HG03575 (cell line): ENCODE measurements around the gene OAS2.
"Not testable (repeated sequence)": the region's sequence is repeated elsewhere in the genome, so short reads cannot be mapped to it uniquely, and the experiment has no call there.

Experiments used
- ATAC-seq: cut with Tn5 transposase; IDR thresholded peaks from one replicate; pipeline ENCODE4 v1.9.1; 2021; ENCODE audit not compliant: unreplicated experiment, insufficient number of reproducible peaks, low FRiP score; ENCODE audit errors: extremely low read depth

Gene OAS2

DNA sequence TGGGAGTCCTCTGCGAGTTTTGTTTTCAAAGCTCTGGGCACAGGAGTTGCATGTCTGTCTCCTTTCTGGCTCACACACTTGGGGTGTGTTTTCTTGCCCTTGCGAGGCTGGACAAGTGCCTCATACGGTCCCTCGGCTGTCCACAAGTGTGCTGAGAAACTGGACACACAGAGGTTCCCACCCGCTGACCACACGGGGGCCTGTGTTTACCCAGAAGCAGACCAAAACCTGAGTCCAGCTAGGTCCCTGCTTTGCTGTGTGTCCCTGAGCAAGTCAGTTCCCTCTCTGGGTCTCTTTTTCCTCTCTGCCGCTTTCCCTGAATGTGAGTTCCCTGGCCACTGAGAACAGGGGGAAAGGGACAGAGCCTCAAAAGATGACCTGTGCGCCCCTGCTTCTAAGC is 678 bp upstream of the OAS2 start:
- ATAC-seq, result no peak

DNA sequence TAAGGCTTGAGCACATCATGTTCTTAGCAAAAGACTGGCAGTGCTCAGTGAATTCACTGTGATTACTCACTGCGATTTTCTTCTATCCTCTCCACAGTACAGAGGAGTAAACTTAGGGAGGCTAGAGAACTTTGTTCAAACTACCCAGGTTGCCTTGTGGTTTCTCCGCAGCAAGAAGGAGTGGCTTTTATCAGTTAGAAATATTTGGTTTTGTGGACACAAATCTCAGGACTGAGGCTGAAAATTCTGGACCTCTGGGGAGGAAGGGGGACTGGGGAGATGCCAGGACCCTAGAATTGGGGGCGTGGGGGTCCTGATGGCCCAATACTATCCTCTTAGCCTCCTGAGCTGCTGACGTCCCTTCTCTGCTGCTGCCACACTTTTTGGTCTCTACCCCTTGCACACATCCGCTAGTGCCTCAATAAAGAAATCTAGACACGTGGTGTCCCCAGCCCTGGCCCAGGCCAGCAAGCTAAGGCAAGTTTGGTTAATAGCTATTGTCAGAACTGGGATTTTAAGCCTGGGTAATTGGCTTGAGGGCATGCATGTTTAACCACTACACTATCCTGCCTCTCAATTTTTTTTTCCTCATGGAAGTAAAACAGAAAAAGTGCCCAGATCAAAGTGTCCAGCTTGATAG is 842 bp downstream of the OAS2 start:
- ATAC-seq, result no peak

DNA sequence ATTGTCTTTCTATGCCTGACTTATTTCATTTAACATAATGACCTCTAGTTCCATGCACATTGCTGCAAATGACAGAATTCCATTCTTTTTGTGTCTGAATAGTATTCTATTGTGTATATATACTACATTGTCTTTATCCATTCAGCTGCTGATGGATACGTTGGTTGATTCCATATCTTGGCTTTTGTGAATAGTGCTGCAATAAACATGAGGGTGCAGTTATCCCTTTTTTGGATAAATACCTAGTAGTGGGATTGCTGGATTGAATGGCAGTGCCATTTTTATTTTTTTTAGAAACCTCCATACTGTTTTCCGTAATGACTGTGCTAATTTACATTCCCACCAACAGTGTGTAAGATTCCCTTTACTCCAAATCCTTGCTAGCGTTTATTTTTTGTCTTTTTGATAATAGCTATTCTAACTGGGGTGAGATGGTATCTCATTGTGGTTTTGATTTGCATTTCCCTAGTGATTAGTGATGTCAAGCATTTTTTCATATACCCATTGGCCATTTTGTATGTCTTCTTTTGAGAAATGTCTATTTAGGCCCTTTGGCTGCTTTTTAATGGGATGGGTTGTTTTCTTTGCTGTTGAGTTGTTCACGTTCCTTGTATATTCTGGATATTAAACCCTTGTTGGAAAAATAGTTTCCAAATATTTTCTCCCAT is 2.3 kb downstream of the OAS2 start:
- ATAC-seq, result no peak

DNA sequence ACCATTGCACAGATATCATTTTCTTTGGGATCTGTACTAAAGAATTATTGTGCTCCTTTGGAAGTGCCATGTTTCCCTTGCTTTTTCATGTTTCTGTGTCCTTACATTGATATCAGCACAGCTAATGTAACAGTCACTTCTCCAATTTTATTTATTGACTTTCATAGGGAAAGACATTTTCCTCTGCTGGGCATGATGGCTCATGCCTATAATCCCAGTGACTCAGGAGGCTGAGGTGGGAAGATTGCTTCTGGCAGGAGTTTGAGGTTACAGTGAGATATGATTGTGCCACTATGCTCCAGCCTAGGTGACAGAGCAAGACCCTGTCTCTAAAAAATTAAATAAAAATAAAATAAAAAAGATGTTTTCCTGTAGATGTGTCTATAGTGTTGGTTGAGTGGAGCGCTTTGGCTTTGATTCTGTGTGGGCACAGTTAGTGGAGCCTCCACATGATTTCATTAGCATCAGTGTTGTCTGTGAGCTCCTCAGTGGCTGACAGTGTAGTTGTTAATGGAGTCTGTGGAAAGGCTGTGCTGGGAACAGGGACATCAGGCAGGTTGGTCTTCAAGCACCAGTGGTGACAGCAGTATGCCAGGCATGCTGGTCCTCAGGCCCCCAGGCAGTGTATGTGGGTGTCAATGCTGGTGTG is 7.4 kb downstream of the OAS2 start:
- ATAC-seq, result no peak

DNA sequence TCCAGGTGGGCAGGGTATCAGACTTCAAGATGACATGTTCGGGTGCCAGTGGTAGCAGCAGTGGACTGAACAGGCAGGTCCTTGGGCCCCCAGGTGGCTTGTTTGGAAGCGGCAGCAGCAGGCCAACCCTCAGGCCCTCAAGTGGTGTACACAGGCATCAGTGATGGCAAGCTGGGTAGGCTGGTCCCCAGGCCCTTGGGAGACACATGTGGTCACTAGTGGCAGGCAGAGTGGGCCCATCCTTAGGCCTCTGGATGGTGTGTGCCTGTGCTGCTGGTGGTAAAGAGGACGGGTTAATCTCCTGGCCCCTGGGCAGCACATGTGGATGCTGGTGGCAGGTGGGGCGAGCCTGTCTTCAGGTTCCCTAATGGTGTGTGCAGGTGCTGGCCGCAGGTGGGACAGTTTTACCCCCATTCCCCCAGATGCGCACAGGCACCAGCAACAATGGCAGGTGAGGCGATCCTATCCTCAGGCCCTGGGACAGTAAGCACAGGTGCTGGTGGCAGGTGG is 8.0 kb downstream of the OAS2 start:
- ATAC-seq, result no peak

DNA sequence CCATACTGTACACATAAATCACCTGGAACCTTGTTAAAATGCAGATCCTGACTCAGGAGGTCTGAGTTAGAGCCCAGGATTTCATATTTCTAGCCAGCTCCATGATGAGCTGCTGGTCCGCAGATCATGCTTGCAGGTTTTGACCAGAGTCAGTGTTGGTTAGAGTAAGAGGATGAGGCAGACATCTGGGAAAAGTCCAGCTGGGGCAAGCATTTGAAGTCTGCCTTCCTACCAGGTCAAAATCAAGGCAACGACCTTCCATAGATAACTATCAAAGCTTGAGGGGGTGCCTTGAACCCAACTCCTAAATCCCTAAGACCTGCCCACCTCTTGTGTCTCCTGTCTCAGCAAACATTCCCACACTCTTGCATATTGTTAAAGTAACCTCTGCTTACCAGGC is 9.2 kb downstream of the OAS2 start:
- ATAC-seq, result no peak

DNA sequence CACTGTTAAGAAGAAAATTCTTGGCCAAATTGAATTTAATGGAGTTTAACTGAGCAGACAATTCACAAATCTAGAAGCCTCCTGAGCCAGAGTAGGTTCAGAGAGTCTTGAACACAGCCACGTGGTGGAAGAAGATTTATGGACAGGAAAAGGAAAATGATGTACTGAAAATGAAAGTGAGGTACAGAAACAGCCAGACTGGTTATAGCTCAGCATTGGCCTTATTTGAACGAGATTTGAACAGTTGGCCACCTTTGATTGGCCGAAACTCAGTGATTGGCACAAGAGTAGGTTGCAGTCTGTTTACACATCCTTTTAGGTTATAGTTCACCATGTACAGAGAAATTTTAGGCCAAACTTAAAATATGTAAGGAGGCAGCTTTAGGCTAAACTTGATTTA is 9.9 kb downstream of the OAS2 start:
- no peak for ATAC-seq

DNA sequence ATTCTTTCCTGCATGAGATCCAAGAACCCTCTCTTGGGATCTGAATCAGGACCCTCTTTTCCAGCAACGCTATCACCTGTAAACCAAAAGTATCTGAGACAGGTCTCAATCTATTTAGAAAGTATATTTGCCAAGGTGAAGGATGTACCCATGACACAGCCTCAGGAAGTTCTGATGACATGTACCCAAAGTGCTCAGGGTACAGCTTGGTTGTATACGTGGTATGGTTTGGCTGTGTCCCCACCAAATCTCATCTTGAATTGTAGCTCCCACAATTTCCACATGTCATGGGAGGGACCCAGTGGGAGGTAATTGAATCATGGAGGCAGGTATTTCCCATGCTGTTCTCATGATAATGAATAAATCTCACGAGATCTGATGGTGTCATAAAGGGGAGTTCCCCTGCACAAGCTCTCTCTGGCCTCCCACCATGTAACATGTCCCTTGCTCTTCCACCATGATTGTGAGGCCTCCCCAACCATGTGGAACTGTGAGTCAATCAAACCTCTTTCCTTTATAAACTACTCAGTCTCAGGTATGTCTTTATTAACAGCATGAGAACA is 10.6 kb downstream of the OAS2 start:
- not testable (repeated sequence) for ATAC-seq

DNA sequence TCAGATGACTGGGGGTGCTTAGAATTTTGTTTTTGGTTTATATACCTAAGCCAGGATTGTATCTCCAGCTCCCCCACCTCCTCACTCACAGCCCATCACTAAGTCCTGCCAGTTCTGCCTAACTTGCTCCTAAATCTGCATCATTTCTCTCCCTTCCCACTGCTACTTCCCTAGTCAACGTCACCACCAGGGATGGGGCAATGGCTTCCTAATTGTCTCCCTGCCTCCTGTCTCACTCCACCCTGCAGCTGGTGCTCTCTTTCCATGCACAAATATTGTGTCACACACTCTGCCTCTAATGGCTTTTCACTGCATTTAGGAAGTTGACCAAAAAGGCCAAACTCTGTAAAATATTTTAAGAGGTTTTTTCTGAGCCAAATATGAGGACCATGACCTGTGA is 11.5 kb downstream of the OAS2 start:
- ATAC-seq, result no peak

DNA sequence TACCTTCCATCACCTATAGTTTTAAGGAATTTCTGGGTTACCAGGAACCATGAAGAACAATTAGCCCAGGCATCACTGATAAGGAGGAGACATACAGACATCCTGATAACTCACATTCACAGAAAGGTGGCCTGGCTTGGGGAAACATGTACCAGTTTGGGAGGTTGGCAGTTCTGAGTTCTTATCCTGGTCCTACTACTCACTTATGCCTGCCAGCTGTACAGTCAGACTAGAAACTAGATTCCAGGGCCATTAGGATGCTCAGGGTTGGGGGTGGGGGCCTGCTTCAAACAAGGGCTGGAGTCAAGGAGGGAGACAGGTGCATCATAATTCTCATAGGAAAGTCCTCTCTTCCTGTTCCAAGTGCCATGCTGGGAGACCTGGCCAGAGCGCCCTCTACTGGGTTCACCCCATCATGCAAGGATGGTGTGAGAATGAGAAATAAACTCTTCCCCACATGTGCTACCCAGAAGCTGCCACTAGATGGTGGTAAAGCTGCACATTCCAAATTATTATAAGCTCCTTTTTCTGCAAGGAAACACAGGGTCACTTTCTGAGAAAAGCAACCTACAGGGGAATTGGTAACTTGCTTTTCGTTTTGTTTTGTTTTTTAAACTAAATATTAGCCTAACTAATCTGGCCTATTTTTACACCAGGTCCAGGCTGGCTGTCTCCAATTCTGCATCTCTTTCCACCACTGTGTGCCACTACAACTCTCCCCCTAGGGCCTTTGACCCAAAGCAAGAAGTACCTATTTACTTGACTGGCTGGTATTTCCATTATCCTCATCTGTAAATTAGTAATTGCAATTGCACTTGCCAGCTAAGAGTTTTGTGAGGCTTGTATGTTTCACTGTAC is 14.5 kb downstream of the OAS2 start:
- no peak for ATAC-seq

DNA sequence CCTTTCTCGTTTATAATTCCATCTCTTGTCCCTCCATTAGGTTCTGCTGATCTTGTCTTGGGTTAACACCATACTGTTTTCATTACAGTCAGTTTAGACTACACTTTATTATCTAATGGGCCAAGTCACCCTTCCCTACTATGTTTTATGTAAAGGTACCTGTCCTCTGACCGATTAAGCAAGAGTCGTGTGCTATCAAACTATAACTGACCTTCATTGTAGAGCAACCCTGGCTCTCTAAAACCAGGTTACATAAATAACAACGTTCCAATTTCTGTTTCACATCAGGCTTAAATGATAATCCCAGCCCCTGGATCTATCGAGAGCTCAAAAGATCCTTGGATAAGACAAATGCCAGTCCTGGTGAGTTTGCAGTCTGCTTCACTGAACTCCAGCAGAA is 16.7 kb downstream of the OAS2 start:
- ATAC-seq, result no peak

DNA sequence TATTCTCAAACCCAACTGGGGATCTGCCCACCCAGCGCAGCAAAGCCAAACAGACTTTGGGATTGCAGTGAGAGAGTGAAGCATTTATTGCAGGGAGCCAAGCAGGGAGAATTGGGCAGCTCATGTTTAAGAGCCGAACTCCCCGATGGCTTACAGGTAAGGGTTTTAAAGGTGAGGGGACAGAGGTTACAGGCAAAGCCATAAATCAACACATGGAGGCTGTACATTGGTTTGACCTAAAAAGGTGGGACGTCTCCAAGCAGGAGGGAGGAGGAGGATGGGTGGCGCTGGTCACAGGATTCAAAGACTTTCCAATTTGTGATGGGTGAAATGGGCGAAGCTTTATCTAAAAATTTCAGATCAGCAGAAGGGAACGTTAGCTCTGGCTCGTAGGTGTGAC is 18.2 kb downstream of the OAS2 start:
- ATAC-seq, result no peak

DNA sequence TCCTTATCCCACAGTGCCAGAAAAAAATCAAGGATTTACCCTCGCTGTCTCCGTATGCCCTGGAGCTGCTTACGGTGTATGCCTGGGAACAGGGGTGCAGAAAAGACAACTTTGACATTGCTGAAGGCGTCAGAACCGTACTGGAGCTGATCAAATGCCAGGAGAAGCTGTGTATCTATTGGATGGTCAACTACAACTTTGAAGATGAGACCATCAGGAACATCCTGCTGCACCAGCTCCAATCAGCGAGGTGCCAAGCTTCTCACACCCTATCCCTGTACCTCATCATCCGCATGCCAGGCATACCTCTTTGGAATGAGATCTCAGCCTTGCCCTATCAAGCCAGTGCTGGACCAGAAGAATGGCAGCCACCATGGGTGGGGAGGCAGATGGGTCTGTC is 19.2 kb downstream of the OAS2 start:
- no peak for ATAC-seq

DNA sequence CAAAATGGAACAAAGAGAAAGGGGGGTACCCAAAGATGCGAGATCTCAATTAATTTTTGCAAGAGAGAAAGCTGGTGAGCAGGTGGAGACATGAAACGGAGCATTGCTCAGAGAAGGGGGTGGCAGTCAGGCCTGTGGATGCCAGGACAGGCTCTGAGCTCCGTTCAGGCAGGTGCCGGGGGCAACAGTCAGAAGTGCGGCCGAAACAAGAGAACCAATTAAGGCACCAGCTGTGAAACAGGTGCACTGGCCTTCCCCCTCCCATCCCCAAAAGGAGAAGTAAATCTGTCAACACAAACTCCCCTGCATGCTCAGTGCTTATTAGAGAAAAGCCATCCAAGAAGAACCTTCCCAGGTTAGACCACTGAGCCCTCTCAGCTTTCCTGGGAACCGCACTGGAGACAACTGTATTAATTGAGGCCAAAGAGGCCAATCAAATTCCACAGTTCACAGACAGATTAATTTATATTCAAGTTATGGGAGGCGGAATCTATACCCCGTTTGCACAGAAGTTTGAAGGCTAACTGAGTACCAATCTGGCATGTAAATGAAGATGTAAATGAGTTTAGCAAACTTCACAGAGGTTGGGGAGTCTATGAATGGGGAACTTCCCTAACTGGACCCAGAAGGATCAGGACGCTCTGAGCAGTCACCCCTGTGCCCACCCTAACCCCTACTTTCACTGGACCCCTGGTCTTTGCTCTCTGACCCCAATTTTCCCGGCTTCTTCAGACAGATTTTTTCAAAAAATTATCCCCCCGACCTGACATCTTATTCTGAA is 20.9 kb downstream of the OAS2 start:
- no peak for ATAC-seq

DNA sequence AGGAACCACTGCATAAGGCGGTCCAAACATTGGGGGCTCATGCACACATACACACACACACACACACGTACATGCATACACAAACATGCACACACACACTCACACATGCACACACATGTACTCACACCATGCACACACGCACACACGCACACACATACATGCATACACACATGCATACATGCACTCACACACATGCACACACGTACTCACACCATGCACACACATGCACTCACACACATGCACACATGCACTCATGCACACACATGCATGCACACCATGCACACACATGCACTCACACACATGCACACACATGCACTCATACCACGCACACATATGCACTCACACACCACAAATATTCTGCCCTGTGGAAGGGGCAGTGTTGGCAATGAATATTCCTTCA is 22.1 kb downstream of the OAS2 start:
- ATAC-seq, result no peak

DNA sequence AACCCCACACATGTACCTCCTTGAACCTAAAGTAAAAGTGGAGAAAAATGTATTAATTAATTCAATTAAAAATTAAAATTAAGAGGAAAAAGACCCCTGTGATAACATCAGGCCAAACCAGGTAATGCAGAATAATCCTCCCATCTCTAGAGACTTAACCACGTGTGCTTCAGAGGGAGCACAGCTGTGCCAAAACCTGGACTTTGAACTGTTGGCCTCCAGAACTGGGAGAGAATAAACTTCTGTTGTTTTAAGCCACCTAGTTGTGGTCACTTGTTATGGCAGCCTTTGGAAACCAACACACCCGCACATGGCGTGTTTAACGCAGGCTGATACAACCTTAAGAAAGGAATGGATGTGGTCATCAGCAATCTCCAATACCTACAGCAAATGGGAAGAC is 23.8 kb downstream of the OAS2 start:
- ATAC-seq, result no peak

DNA sequence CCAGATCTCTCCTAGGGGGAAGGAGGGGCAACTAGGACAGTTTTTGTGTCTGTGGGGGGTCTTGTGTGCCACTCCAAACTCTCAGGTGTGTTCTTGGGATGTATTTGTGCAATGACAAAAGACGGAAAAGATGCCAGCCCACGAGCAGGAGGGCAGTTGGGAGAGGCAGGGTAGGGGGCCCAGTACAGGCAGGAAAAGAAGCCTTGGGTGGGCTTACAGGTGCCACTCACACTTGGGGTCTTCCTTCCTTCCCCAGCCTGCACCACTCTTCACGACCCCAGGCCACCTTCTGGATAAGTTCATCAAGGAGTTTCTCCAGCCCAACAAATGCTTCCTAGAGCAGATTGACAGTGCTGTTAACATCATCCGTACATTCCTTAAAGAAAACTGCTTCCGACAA is 24.4 kb downstream of the OAS2 start:
- ATAC-seq, result no peak

DNA sequence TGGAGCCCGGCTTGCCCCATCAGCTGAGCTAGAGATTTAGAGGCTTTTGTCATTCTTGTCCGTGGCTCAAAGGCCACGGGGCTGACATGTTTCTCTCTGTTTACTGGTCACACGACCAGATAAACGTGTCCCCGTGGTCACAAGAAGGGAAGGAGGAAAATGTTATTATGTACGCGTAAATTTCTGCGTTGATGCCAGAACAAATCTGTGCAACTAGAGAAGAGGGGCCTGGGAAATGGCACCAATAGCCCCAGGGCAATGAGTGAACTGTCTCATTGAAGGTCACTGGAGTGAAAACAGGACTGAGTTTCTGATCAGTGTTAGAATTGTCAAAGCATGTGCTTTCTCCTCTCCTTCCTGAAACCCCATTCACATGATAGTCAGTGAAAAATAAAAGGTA is 25.3 kb downstream of the OAS2 start:
- ATAC-seq, result no peak

DNA sequence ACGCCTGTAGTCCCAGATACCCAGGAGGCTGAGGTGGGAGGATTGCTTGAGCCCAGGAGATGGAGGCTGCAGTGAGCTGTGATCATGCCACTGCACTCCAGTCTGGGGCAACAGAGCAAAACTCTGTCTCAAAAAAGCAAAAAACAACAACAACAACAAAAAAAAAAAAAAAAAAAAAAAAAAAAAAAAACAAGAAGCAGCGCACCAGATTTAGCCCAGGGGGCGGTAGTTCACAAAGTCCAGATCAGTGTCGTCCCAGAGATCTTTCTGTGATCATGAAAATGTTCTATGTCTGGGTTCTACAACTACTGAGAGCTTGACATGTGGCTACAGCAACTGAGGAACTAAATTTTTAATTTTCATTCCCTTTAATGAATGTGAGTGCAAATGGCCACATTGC is 27.4 kb downstream of the OAS2 start:
- no peak for ATAC-seq
